Stimulated activated CD4-positive, alpha-beta T cell treated with anti-CD3 and anti-CD28 coated beads, Interleukin-2, amount 100 ng/mL, for 4 hours (primary cell): ENCODE data around the gene LIPC.

Source experiments
- DNase-seq: peaks from one replicate; pipeline ENCODE4 v3.0.0-alpha.2; 2020; ENCODE audit warnings: low read depth

LIPC gene

DNA sequence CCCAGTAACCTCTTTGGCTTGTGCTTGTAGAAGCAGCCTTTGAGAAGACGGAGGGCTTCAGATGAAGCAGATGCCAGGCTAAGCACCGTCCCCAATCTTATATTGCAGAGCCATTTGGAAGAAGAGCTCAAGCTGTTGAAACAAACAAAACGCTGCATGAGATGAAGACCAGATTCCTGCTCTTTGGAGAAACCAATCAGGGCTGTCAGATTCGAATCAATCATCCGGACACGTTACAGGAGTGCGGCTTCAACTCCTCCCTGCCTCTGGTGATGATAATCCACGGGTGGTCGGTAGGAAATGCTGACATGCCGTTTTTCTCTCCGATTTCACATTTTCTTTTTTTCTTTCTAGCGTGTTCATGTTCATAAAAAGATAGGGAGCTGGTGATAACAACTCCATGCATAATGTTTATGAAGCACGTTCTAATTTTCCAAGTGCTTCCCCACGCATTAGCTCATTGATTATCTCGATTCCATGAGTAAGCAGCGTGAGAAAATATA, 106.5 kb downstream of the LIPC start:
- no peak for DNase-seq

- no peak for DNase-seq
Observed at GRCh38 chr15:58538901-58539300, 107.1 kb downstream of the LIPC start.

GRCh38 chr15:58539548-58539947, 107.8 kb downstream of the LIPC start:
- no peak for DNase-seq

DNA sequence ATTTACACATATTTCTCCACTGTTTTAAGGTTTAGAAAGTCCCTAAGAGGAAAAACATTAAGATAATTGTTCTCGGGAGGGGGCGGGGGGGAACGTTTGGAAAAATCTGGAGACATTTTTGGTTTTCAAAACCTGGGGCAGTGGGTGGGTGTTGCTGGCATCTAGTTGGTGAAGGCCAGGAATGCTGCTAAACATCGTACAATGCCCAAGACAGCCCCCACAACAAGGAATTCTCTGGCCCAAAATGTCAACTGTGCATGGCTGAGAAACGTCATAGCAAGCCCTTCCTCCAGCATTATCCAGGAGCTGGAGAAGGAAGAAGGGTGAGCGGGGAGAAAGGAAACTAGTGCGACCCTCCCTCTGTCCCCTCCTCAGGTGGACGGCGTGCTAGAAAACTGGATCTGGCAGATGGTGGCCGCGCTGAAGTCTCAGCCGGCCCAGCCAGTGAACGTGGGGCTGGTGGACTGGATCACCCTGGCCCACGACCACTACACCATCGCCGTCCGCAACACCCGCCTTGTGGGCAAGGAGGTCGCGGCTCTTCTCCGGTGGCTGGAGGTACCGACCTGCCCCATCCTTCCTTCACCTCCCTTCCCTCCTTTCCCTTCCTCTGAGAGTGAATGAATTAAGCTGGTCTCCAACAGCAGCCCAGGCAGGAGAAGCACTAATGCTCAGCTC, 109.8 kb downstream of the LIPC start:
- no peak for DNase-seq

- DNase-seq: no peak
Observed at GRCh38 chr15:58543664-58544335, 112.0 kb downstream of the LIPC start.

- no peak for DNase-seq
Observed at GRCh38 chr15:58544756-58545155, 113.0 kb downstream of the LIPC start.

GRCh38 chr15:58545307-58546065, 113.7 kb downstream of the LIPC start:
- DNase-seq: peak; percentile 22

DNA sequence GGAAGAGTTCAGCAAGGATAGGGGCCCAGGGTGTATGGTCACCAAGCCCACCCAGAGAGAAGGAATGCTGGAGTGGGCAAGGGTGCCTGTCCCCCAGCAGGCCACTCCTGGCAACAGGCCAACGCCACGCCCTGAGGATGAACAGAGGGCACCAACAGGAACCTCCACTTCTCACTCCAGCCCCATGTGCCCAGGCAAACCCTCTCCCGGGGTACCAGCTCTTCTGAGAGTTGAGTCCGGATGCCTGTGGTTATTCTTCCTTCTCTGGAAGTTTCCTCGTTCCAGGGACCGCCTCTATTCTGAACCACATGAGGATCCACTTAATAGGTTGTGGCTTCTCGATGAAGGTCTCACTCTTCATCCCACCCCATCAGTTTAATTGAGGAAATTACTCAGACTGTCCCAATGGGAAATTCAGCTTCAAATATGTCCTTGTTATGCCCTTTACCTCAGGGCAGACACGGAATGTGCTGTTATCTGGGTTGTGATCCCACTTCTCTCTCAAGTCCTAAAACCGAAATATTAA, 114.3 kb downstream of the LIPC start:
- DNase-seq: no peak

DNA sequence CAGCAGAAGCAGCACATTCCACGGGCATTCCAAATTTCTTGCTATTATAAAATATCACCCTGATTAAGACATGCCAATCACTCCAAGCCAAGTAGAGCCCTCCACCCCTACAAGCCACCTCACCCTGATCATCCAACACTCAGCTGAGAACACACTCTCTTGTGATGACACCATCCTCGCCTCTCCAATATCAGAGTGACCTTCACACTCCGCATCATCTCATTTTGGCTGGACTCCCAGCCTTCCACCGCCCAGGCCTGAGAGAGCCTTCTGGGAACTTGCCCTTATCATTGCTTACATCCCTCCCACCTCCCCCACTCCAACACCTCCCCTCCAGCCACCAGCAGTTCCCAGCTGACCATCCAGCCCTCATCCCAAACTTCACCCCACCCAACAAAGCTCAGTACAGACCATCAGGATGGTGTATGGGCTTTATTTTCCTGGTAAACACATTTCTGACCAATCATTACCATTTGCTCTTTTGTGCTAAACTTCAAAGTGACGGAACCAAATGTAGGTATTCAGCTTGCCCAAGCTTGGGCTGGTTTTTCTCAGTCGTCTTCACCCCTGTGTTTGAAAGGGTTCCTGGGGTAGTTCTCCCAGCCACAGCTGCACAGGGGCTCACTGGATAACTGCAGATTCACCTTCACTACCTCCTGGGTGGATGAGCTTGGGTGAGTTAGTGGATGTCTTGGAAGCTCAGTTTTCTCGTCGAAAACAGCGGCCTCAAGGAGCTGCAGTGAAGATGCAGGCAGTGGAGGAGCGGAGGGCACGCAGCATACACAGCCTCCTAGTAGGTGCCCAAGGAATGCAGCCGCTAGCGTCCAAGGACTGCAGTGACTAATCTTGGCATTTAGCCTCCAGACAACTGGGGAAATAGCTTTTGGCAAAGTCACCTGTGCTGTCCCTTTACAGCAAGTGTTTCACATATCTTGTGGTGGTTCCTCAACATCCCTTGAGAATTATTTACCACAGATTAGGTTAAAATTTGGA, 115.1 kb downstream of the LIPC start:
- no peak for DNase-seq

GRCh38 chr15:58547628-58548307, 116.0 kb downstream of the LIPC start:
- DNase-seq: no peak

DNA sequence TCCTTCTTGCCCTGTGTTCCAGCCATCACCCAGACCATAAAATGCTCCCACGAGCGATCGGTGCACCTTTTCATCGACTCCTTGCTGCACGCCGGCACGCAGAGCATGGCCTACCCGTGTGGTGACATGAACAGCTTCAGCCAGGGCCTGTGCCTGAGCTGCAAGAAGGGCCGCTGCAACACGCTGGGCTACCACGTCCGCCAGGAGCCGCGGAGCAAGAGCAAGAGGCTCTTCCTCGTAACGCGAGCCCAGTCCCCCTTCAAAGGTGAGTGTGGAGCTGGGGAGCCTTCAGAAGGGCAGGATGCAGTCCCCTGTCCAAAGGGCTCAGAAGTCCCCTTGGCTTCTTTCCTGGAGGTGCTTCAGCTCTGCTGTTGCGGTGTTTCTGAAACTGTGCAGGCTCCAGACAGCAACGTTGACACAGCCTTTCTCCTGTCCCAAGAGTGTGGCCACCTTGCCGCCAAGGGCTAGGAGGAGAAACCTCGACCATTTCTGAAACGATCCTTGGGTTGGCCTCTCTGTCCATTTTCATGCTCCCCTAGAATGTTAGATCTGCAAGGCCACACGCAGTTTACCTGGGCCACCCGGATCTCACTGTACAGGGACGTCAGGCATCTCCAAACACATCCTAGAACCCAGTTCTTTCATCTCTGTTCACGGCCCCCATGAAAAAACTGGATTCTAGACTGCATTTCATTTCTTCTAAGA, 116.7 kb downstream of the LIPC start:
- no peak for DNase-seq

GRCh38 chr15:58549013-58549784, 117.4 kb downstream of the LIPC start:
- no peak for DNase-seq

DNA sequence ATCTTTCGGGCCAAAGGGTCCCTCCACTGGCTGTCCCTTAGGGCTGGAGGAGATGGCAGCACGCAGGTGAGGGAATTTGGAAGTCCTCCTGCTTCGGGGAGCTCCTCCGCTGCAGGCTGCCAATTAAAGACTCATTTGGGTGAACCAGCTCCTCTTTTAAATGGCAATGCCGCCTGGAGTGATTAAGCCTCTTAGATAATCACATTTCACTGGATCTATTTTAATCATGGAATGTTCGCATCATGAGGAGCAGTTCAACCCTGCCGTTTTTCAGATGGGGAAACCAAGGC, 117.9 kb downstream of the LIPC start:
- no peak for DNase-seq

GRCh38 chr15:58551084-58551763, 119.4 kb downstream of the LIPC start:
- DNase-seq: no peak

GRCh38 chr15:58551764-58552504, 120.1 kb downstream of the LIPC start:
- DNase-seq: no peak

DNA sequence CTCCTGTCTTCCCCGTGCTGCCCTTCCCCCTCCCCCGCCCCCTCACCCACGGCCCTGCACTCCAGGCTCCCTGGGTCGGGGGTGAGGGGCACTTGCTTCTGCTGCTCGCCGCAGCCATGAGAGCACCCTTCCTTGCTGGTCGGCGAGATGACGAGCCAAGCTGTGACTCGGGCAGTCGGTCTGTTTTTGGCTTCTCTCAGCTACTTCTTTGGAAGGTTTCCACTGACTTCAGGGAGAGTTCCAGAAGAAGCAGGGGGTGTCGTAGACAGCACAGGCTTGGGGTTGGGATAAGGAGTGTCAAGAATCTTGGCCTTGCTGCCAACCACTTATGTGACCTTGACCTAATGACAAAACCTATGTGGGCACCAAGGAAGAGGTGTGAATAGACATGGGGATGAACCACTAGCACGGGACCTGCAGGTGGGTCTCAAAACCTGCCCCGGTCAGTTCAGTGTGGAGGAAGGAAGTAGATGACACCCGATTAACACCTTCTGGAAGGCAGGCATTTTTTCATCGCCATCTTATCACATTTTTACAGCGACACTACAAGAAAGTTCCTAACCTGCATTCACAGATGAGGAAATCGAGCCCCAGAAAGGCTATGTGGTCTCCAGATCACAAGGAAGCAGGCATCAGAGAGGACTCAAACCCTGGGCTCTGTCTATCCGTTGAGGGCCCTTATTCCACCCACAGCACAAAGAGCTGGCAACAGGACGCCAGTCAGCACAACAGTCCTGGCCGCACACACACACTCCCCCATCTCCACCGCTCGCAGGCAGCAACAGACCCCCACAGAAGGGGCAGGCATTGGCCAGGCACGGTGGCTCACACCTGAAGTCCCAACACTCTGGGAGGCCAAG, 120.9 kb downstream of the LIPC start:
- DNase-seq: no peak

- DNase-seq: no peak
Observed at GRCh38 chr15:58553365-58553918, 121.7 kb downstream of the LIPC start.
